Activated naive CD8-positive, alpha-beta T cell treated with anti-CD3 and anti-CD28 coated beads, Interleukin-2, amount 10 ng/mL, durations not matched to agents 7 days and 5 days (primary cell): ENCODE measurements around the gene CHMP4B. TPM values are rescaled to one million over a fixed set of nuclear protein-coding genes. Genes with fewer than 3 reads are reported as not detected.

Experiments used
- ATAC-seq: fragments of 150-1000 bp; cut with Tn5 transposase; one replicate; pipeline ENCODE4 v1.10.0; 2021; ENCODE audit warnings: low read depth, moderate library complexity
- POLR2A ChIA-PET: fragments of 350-600 bp; sonication (Branson Sonifier 250); formaldehyde crosslinking; loops from one replicate; lab custom pipeline; 2021; ENCODE audit warnings: antibody characterized with exemption; lab: Charles Lee
- DNase-seq: peaks from one replicate; pipeline ENCODE4 v3.0.0; 2021
- H3K27ac Mint-ChIP-seq: one replicate; pipeline ENCODE4 v1.8.0; 2022; ENCODE audit warnings: mild to moderate bottlenecking, mixed read lengths
- H3K27me3 Mint-ChIP-seq: one replicate; pipeline ENCODE4 v1.8.0; 2022; ENCODE audit warnings: mild to moderate bottlenecking, moderate library complexity, mixed read lengths
- H3K36me3 Mint-ChIP-seq: one replicate; pipeline ENCODE4 v1.8.0; 2021; ENCODE audit warnings: mild to moderate bottlenecking, mixed read lengths
- H3K4me1 Mint-ChIP-seq: one replicate; pipeline ENCODE4 v1.8.0; 2021; ENCODE audit warnings: mixed read lengths
- H3K4me3 Mint-ChIP-seq: one replicate; pipeline ENCODE4 v1.8.0; 2022; ENCODE audit warnings: mild to moderate bottlenecking, moderate library complexity, mixed read lengths
- H3K9me3 Mint-ChIP-seq: one replicate; pipeline ENCODE4 v1.8.0; 2021; ENCODE audit warnings: mixed read lengths
- total RNA-seq, 2 experiments: library from RNA; stranded (reverse); gene quantifications; one replicate each; pipeline ENCODE4 v1.2.3, GENCODE V29; 2021

Gene CHMP4B
- total RNA-seq, 2 experiments from 2014 or later = 75.7 to 82.8 TPM

- ATAC-seq = no peak
- Mint-ChIP-seq H3K9me3 (peaks cover 6% of the 10 kb centered on the region), H3K4me1 (no peaks in the 10 kb centered on the region), H3K27ac (no peak overlapping the region), H3K27me3 (peaks cover 44% of the 10 kb centered on the region), H3K36me3 (no peaks in the 10 kb centered on the region), H3K4me3 (no peak overlapping the region)
- POLR2A ChIA-PET = no interaction called here
- no peak for DNase-seq
These were observed 83.7 kb downstream of the CHMP4B start for GRCh38 chr20:33894798-33895197.

- DNase-seq (no peak), ATAC-seq (no peak)
- Mint-ChIP-seq H3K36me3 (no peaks in the 10 kb centered on the region), H3K4me3 (no peak overlapping the region), H3K4me1 (no peaks in the 10 kb centered on the region), H3K9me3 (peaks cover 1% of the 10 kb centered on the region), H3K27ac (no peak overlapping the region), H3K27me3 (peaks cover 33% of the 10 kb centered on the region)
- POLR2A ChIA-PET = no interaction called here
These were observed 85.4 kb downstream of the CHMP4B start for GRCh38 chr20:33896509-33896908.

DNA sequence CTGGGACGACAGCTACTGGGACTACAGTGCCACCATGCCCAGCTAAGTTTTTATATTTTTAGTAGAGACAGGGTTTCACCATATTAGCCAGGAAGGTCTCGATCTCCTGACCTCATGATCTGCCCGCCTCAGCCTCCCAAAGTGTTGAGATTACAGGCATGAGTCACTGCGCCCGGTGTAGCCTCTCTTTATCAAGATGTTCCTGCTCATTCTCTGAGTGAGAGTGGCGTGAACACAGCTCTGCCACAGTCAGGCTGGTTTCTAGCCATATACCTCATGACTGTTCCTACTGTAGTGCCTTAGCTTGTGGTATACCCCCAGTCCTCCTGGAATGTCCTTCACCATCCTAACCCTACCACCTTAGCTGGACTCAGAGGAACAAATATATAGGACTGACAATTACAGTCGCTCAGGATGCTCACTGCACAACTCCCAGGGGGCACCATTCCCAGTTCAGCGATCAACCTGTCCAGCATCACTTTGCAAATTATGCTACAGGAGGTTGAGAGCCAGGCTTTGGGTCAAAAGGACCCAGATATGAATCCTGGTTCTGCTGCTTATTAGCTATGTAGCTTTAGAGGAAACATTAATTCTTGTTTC is 86.3 kb downstream of the CHMP4B start:
- H3K27ac Mint-ChIP-seq = no peak overlapping the region
- H3K36me3 Mint-ChIP-seq = no peaks in the 10 kb centered on the region
- POLR2A ChIA-PET = no interaction called here
- no peaks in the 10 kb centered on the region for H3K4me1 Mint-ChIP-seq
- no peak for ATAC-seq
- no peak overlapping the region for H3K4me3 Mint-ChIP-seq
- peaks cover 35% of the 10 kb centered on the region for H3K27me3 Mint-ChIP-seq
- peaks cover 1% of the 10 kb centered on the region for H3K9me3 Mint-ChIP-seq
- no peak for DNase-seq

GRCh38 chr20:33899106-33899505 is 88.0 kb downstream of the CHMP4B start:
- Mint-ChIP-seq H3K36me3 (no peaks in the 10 kb centered on the region), H3K27ac (no peak overlapping the region), H3K9me3 (no peaks in the 10 kb centered on the region), H3K27me3 (peaks cover 36% of the 10 kb centered on the region), H3K4me1 (no peaks in the 10 kb centered on the region), H3K4me3 (no peak overlapping the region)
- no peak for ATAC-seq
- DNase-seq = no peak
- POLR2A ChIA-PET = no interaction called here

GRCh38 chr20:33900521-33901131 is 89.5 kb downstream of the CHMP4B start:
- Mint-ChIP-seq H3K9me3 (no peaks in the 10 kb centered on the region), H3K27ac (no peak overlapping the region), H3K4me3 (no peak overlapping the region), H3K27me3 (peaks cover 29% of the 10 kb centered on the region), H3K36me3 (no peaks in the 10 kb centered on the region), H3K4me1 (no peaks in the 10 kb centered on the region)
- POLR2A ChIA-PET = no interaction called here
- DNase-seq = no peak
- ATAC-seq = no peak

- H3K4me1 Mint-ChIP-seq = no peaks in the 10 kb centered on the region
- H3K27me3 Mint-ChIP-seq = peaks cover 28% of the 10 kb centered on the region
- no peaks in the 10 kb centered on the region for H3K36me3 Mint-ChIP-seq
- DNase-seq (no peak), ATAC-seq (no peak)
- no peak overlapping the region for H3K27ac Mint-ChIP-seq
- H3K9me3 Mint-ChIP-seq = no peaks in the 10 kb centered on the region
- no peak overlapping the region for H3K4me3 Mint-ChIP-seq
- POLR2A ChIA-PET = no interaction called here
These were observed 90.0 kb downstream of the CHMP4B start for GRCh38 chr20:33901132-33901523.

DNA sequence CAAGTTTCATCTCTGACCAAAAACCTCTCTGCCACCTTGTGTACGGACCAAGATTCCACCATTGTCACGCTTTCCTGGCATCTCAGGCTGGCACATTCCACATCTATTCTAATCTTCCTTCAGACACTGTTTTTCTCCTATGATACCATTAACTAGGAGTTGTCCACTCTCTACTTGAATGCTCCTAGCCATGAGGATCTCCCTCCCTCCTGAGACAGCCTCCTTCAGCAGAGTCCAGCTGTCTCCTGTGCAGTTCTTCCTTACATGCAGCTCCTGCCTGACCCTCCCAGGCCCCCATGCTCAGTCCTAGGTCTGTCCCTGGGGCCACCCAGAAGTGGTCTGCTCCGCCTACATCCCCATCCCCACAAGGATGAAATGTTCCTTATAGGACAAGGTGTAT is 90.9 kb downstream of the CHMP4B start:
- H3K27me3 Mint-ChIP-seq = peaks cover 23% of the 10 kb centered on the region
- DNase-seq = no peak
- no peak for ATAC-seq
- H3K9me3 Mint-ChIP-seq = no peaks in the 10 kb centered on the region
- H3K4me3 Mint-ChIP-seq = no peak overlapping the region
- H3K4me1 Mint-ChIP-seq = no peaks in the 10 kb centered on the region
- H3K36me3 Mint-ChIP-seq = no peaks in the 10 kb centered on the region
- H3K27ac Mint-ChIP-seq = no peak overlapping the region
- POLR2A ChIA-PET = no interaction called here

Other genes starting within 250 kb of the CHMP4B start
- gene C20orf144, start 149.0 kb upstream of the CHMP4B start, total RNA-seq = under 1 TPM; 0.39 to 0.43 TPM
- gene ACTL10, start 144.4 kb upstream of the CHMP4B start, total RNA-seq = 1 to 10 TPM; 4.4 to 4.9 TPM
- 10 to 100 TPM; 36.3 to 37.7 TPM for gene NECAB3, start 136.9 kb upstream of the CHMP4B start, total RNA-seq
- 10 to 100 TPM; 62.5 to 68.4 TPM for gene E2F1, start 125.0 kb upstream of the CHMP4B start, total RNA-seq
- gene PXMP4, start 91.0 kb upstream of the CHMP4B start, total RNA-seq = 10 to 100 TPM; 13.4 to 19.2 TPM
- gene ZNF341, start 79.4 kb upstream of the CHMP4B start, total RNA-seq = 1 to 10 TPM; 5.1 to 5.7 TPM
- 100 to 1,000 TPM; 188 to 190 TPM for gene RALY, start 182.6 kb downstream of the CHMP4B start, total RNA-seq